Muscle layer of duodenum (tissue), 2 donors: ENCODE data around the gene PPFIA4.

Source experiments
- H3K27ac ChIP-seq: one replicate; pipeline ENCODE4 v1.7.0; 2013; ENCODE audit warnings: mild to moderate bottlenecking, low read length
- H3K27me3 ChIP-seq: one replicate; pipeline ENCODE4 v1.7.0; 2013; ENCODE audit warnings: low read depth, mild to moderate bottlenecking, control low read depth, low read length
- H3K36me3 ChIP-seq, 2 donors: one replicate each; pipeline ENCODE4 v1.7.0; 2013; ENCODE audit warnings: low read length in 2 of 2, control low read depth in 1 of 2, mild to moderate bottlenecking in 1 of 2; ENCODE audit not compliant: insufficient read depth in 2 of 2, control insufficient read depth in 1 of 2
- H3K4me1 ChIP-seq, 2 donors: one replicate each; pipeline ENCODE4 v1.7.0; 2013; ENCODE audit warnings: low read length in 2 of 2, mild to moderate bottlenecking in 2 of 2, control low read depth in 1 of 2, moderate library complexity in 1 of 2; ENCODE audit not compliant: insufficient read depth in 2 of 2, control insufficient read depth in 1 of 2
- H3K4me3 ChIP-seq, 2 donors: one replicate each; pipeline ENCODE4 v1.7.0; 2013; ENCODE audit warnings: low read length in 2 of 2, low read depth in 1 of 2, mild to moderate bottlenecking in 1 of 2
- H3K9me3 ChIP-seq, 2 donors: one replicate each; pipeline ENCODE4 v1.7.0; 2013; ENCODE audit warnings: low read length in 2 of 2, control low read depth in 1 of 2, mild to moderate bottlenecking in 1 of 2; ENCODE audit not compliant: control insufficient read depth in 1 of 2
- donor health status: healthy.

Gene PPFIA4

GRCh38 chr1:203099805-203100515 lies 73.7 kb downstream of the PPFIA4 start:
- no peaks in the 10 kb centered on the region for H3K36me3 ChIP-seq
- no peak overlapping the region for H3K27ac ChIP-seq
- no peaks in the 10 kb centered on the region for H3K27me3 ChIP-seq
- peaks cover 4 to 11% of the 10 kb centered on the region in 2 donors for H3K9me3 ChIP-seq
- no peak overlapping the region for H3K4me3 ChIP-seq
- no peaks in the 10 kb centered on the region for H3K4me1 ChIP-seq

- no peak overlapping the region for H3K4me3 ChIP-seq
- H3K27me3 ChIP-seq = no peaks in the 10 kb centered on the region
- H3K4me1 ChIP-seq = no peaks in the 10 kb centered on the region
- no peaks in the 10 kb centered on the region for H3K36me3 ChIP-seq
- H3K9me3 ChIP-seq = peaks cover 2 to 5% of the 10 kb centered on the region in 2 donors
- no peak overlapping the region for H3K27ac ChIP-seq
Measured at GRCh38 chr1:203100516-203100869, 74.2 kb downstream of the PPFIA4 start.

GRCh38 chr1:203101813-203102634 lies 75.7 kb downstream of the PPFIA4 start:
- H3K27me3 ChIP-seq = no peaks in the 10 kb centered on the region
- H3K36me3 ChIP-seq = no peaks in the 10 kb centered on the region

GRCh38 chr1:203103216-203103615 lies 76.9 kb downstream of the PPFIA4 start:
- Histone ChIP-seq H3K4me3 (no peak overlapping the region), H3K36me3 (no peaks in the 10 kb centered on the region), H3K9me3 (peaks cover 0 to 3% of the 10 kb centered on the region in 2 donors), H3K27ac (no peak overlapping the region), H3K4me1 (no peaks in the 10 kb centered on the region), H3K27me3 (no peaks in the 10 kb centered on the region)

More at GRCh38 chr1:203101813-203102634, 75.7 kb downstream of the PPFIA4 start:
- no peak overlapping the region for H3K4me3 ChIP-seq
- no peak overlapping the region for H3K27ac ChIP-seq
- H3K4me1 ChIP-seq = no peaks in the 10 kb centered on the region
- peaks cover 1 to 3% of the 10 kb centered on the region in 2 donors for H3K9me3 ChIP-seq

- H3K36me3 ChIP-seq = no peaks in the 10 kb centered on the region
- no peaks in the 10 kb centered on the region for H3K4me1 ChIP-seq
- H3K9me3 ChIP-seq = peaks cover 0 to 3% of the 10 kb centered on the region in 2 donors
- H3K4me3 ChIP-seq = no peak overlapping the region
- H3K27ac ChIP-seq = no peak overlapping the region
- no peaks in the 10 kb centered on the region for H3K27me3 ChIP-seq
Measured at GRCh38 chr1:203103829-203104495, 77.7 kb downstream of the PPFIA4 start.

- Histone ChIP-seq H3K9me3 (peaks cover 0 to 3% of the 10 kb centered on the region in 2 donors), H3K4me3 (no peak overlapping the region), H3K4me1 (no peaks in the 10 kb centered on the region), H3K27ac (no peak overlapping the region), H3K27me3 (no peaks in the 10 kb centered on the region), H3K36me3 (no peaks in the 10 kb centered on the region)
Measured at GRCh38 chr1:203104789-203105390, 78.6 kb downstream of the PPFIA4 start.

- H3K4me1 ChIP-seq = no peaks in the 10 kb centered on the region
- no peak overlapping the region for H3K27ac ChIP-seq
- no peaks in the 10 kb centered on the region for H3K9me3 ChIP-seq
- peaks cover under 1% of the 10 kb centered on the region for H3K27me3 ChIP-seq
- no peaks in the 10 kb centered on the region for H3K36me3 ChIP-seq
- H3K4me3 ChIP-seq = no peak overlapping the region
Measured at GRCh38 chr1:203112475-203112874, 86.2 kb downstream of the PPFIA4 start.

- H3K27me3 ChIP-seq = peaks cover 8% of the 10 kb centered on the region
- no peaks in the 10 kb centered on the region for H3K4me1 ChIP-seq
- H3K4me3 ChIP-seq = no peak overlapping the region
- no peaks in the 10 kb centered on the region for H3K9me3 ChIP-seq
- no peak overlapping the region for H3K27ac ChIP-seq
- H3K36me3 ChIP-seq = no peaks in the 10 kb centered on the region
Measured at GRCh38 chr1:203113308-203113707, 87.0 kb downstream of the PPFIA4 start.

GRCh38 chr1:203114202-203114601 lies 87.9 kb downstream of the PPFIA4 start:
- Histone ChIP-seq H3K4me1 (no peaks in the 10 kb centered on the region), H3K9me3 (no peaks in the 10 kb centered on the region), H3K27ac (no peak overlapping the region), H3K36me3 (no peaks in the 10 kb centered on the region), H3K4me3 (no peak overlapping the region), H3K27me3 (peaks cover 14% of the 10 kb centered on the region)

GRCh38 chr1:203116091-203116820 lies 90.0 kb downstream of the PPFIA4 start:
- Histone ChIP-seq H3K4me3 (no peak overlapping the region), H3K27me3 (peaks cover 18% of the 10 kb centered on the region), H3K4me1 (no peaks in the 10 kb centered on the region), H3K27ac (no peak overlapping the region), H3K36me3 (no peaks in the 10 kb centered on the region), H3K9me3 (no peaks in the 10 kb centered on the region)
